ENCODE results near the gene TKT. TPM values are rescaled to one million over a fixed set of nuclear protein-coding genes. Genes with fewer than 3 reads are reported as not detected.

The TKT gene
- total RNA-seq, 1 donor from 2014 or later: 423 TPM

GRCh38 chr3:53234130-53234840 lies 21.5 kb downstream of the TKT start:
- H3K4me3 ChIP-seq: no peak overlapping the region
- peaks cover 34% of the 10 kb centered on the region for H3K4me1 ChIP-seq
- no peaks in the 10 kb centered on the region for H3K27me3 ChIP-seq
- no peak overlapping the region for H3K27ac ChIP-seq
- no peak for TF ChIP-seq CTCF (IDR thresholded peaks at IDR 0.05)
- no peak for TF ChIP-seq POLR2A (IDR thresholded peaks at IDR 0.05)
- TF ChIP-seq POLR2AphosphoS5 (IDR thresholded peaks at IDR 0.05; ENCODE audit: insufficient read depth in 1 of 2, low read depth in 1 of 2): no peak
- no peaks in the 10 kb centered on the region for H3K9me3 ChIP-seq
- intact Hi-C loops (cut with DNase I): no loop called here
- no peak for DNase-seq (ENCODE audit: extremely low spot score in 2 of 2)
- peaks cover 0 to 67% of the 10 kb centered on the region in 2 donors for H3K36me3 ChIP-seq

GRCh38 chr3:53232641-53233377 lies 23.0 kb downstream of the TKT start:
- Histone ChIP-seq H3K27ac (no peak overlapping the region), H3K9me3 (no peaks in the 10 kb centered on the region), H3K4me3 (no peak overlapping the region), H3K4me1 (peaks cover 19% of the 10 kb centered on the region), H3K36me3 (peaks cover 2 to 74% of the 10 kb centered on the region in 2 donors), H3K27me3 (no peaks in the 10 kb centered on the region)
- DNase-seq (ENCODE audit: extremely low spot score in 2 of 2): no peak
- TF ChIP-seq POLR2AphosphoS5 (IDR thresholded peaks at IDR 0.05; ENCODE audit: insufficient read depth in 1 of 2, low read depth in 1 of 2): no peak
- no peak for TF ChIP-seq CTCF (IDR thresholded peaks at IDR 0.05)
- no peak for TF ChIP-seq POLR2A (IDR thresholded peaks at IDR 0.05)
- intact Hi-C loops (cut with DNase I): no loop called here

- DNase-seq (ENCODE audit: extremely low spot score in 2 of 2): no peak
- Histone ChIP-seq H3K27ac (no peak overlapping the region), H3K9me3 (no peaks in the 10 kb centered on the region), H3K27me3 (no peaks in the 10 kb centered on the region), H3K36me3 (peaks cover 2 to 84% of the 10 kb centered on the region in 2 donors), H3K4me3 (no peak overlapping the region), H3K4me1 (peaks cover 13% of the 10 kb centered on the region)
- intact Hi-C loops (cut with DNase I): no loop called here
- TF ChIP-seq POLR2AphosphoS5 (IDR thresholded peaks at IDR 0.05; ENCODE audit: insufficient read depth in 1 of 2, low read depth in 1 of 2): no peak
- TF ChIP-seq POLR2A (IDR thresholded peaks at IDR 0.05): no peak
- TF ChIP-seq CTCF (IDR thresholded peaks at IDR 0.05): no peak
Observed at GRCh38 chr3:53231532-53232511, 24.0 kb downstream of the TKT start.

GRCh38 chr3:53230789-53231188 lies 25.0 kb downstream of the TKT start:
- no peak overlapping the region for H3K27ac ChIP-seq
- no peak overlapping the region for H3K4me3 ChIP-seq
- no peak for DNase-seq (ENCODE audit: extremely low spot score in 2 of 2)
- no peaks in the 10 kb centered on the region for H3K9me3 ChIP-seq
- TF ChIP-seq POLR2AphosphoS5 (IDR thresholded peaks at IDR 0.05; ENCODE audit: insufficient read depth in 1 of 2, low read depth in 1 of 2): no peak
- no peak for TF ChIP-seq CTCF (IDR thresholded peaks at IDR 0.05)
- TF ChIP-seq POLR2A (IDR thresholded peaks at IDR 0.05): no peak
- intact Hi-C loops (cut with DNase I): no loop called here
- no peaks in the 10 kb centered on the region for H3K27me3 ChIP-seq
- H3K4me1 ChIP-seq: peaks cover 3% of the 10 kb centered on the region
- peaks cover 8 to 94% of the 10 kb centered on the region in 2 donors for H3K36me3 ChIP-seq

Data from vagina (tissue), 2 donors.